ENCODE data around the gene CC2D1A.

DNA sequence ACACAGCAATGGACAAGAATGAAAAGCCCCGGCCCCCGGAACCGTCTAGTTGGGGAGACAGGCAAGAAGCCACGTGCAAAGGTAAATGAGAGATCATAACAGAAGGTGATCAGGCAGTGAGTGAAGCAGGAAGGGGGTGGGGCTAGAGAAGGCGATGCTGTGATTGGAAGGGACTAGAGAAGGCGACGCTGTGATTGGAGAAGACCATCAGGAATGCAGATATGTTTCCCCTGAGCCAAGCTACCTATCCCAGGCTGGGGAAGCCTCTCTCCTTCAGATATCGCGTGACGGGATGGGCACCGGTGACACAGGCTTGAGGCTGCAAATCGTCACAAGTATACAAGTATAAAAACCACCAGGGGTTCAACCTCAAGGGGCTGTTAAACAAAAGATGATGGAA, 68.1 kb downstream of the CC2D1A start:
- TF ChIP-seq EZH2 (IDR thresholded peaks at IDR 0.05) (no peak), POLR2AphosphoS5 (IDR thresholded peaks at IDR 0.05; ENCODE audit: borderline replicate concordance, low read depth, low read length) (no peak), FOXP2 (optimal IDR thresholded peaks at IDR 0.05; ENCODE audit: control extremely low read depth, extremely low read length, insufficient read depth) (no peak)
